Stimulated activated CD4-positive, alpha-beta T cell treated with anti-CD3 and anti-CD28 coated beads, Interleukin-1b, Interleukin-23, amount 100 ng/mL, for 4 hours (primary cell): ENCODE measurements around the gene XCL1.
"Not testable (repeated sequence)": the region's sequence is repeated elsewhere in the genome, so short reads cannot be mapped to it uniquely, and the experiment has no call there.

Source experiments
- DNase-seq, 2 donors: peaks; one replicate each; pipeline ENCODE4 v3.0.0-alpha.2; 2020; ENCODE audit warnings: low read depth in 2 of 2

Gene XCL1

GRCh38 chr1:168576245-168576688 is at the start of gene XCL1:
TSS of gene XCL1 (plus strand) at chr1:168576605. CDS start at chr1:168576638, 33 bp downstream.
- not testable (repeated sequence) for DNase-seq

GRCh38 chr1:168529518-168529917 is 46.9 kb upstream of the XCL1 start:
- no peak for DNase-seq

GRCh38 chr1:168531615-168532345 is 44.6 kb upstream of the XCL1 start:
- no peak for DNase-seq

GRCh38 chr1:168535536-168535935 is 40.9 kb upstream of the XCL1 start:
- DNase-seq = no peak

- DNase-seq = not testable (repeated sequence)
These were observed 35.6 kb upstream of the XCL1 start for GRCh38 chr1:168540798-168541197.

GRCh38 chr1:168542978-168543377 is 33.4 kb upstream of the XCL1 start:
- not testable (repeated sequence) for DNase-seq

- not testable (repeated sequence) for DNase-seq
These were observed 32.4 kb upstream of the XCL1 start, which contains the start of gene XCL2 for GRCh38 chr1:168543840-168544498. TSS of gene XCL2 (minus strand) at chr1:168543997. CDS start at chr1:168543964, 33 bp downstream.

- not testable (repeated sequence) for DNase-seq
These were observed 30.5 kb upstream of the XCL1 start for GRCh38 chr1:168545678-168546552.

- DNase-seq = not testable (repeated sequence)
These were observed 29.9 kb upstream of the XCL1 start for GRCh38 chr1:168546553-168546895.

GRCh38 chr1:168550971-168551370 is 25.4 kb upstream of the XCL1 start:
- no peak for DNase-seq

- no peak for DNase-seq
These were observed 24.7 kb upstream of the XCL1 start for GRCh38 chr1:168551688-168552087.

- DNase-seq = no peak
These were observed 23.4 kb upstream of the XCL1 start for GRCh38 chr1:168552961-168553360.

- DNase-seq = no peak
These were observed 22.5 kb upstream of the XCL1 start for GRCh38 chr1:168553680-168554553.

- DNase-seq = no peak
These were observed 21.6 kb upstream of the XCL1 start for GRCh38 chr1:168554603-168555483.

GRCh38 chr1:168555508-168556046 is 20.8 kb upstream of the XCL1 start:
- no peak for DNase-seq

- no peak for DNase-seq
These were observed 19.8 kb upstream of the XCL1 start for GRCh38 chr1:168556647-168557046.

GRCh38 chr1:168560370-168560769 is 16.0 kb upstream of the XCL1 start:
- no peak for DNase-seq

GRCh38 chr1:168561989-168562388 is 14.4 kb upstream of the XCL1 start:
- DNase-seq = no peak

GRCh38 chr1:168565825-168566224 is 10.6 kb upstream of the XCL1 start:
- DNase-seq = no peak

- no peak for DNase-seq
These were observed 9.4 kb upstream of the XCL1 start for GRCh38 chr1:168567007-168567406.
